Naive thymus-derived CD4-positive, alpha-beta T cell (primary cell): ENCODE measurements around the gene CD300C. TPM values are rescaled to one million over a fixed set of nuclear protein-coding genes. Genes with fewer than 3 reads are reported as not detected.

ENCODE experiments used
- ATAC-seq: fragments of 150-1000 bp; cut with Tn5 transposase; 2 replicates; pipeline ENCODE4 v1.10.0; 2021; ENCODE audit warnings: mild to moderate bottlenecking, moderate library complexity
- CTCF ChIA-PET: fragments of 350-600 bp; sonication (Branson Sonifier 250); formaldehyde crosslinking; loops from one replicate; lab custom pipeline; 2021; ENCODE audit warnings: antibody characterized with exemption; lab: Charles Lee
- POLR2A ChIA-PET: fragments of 350-600 bp; sonication (Branson Sonifier 250); formaldehyde crosslinking; loops from one replicate; lab custom pipeline; 2021; ENCODE audit warnings: antibody characterized with exemption, inconsistent platforms; lab: Charles Lee
- DNase-seq, 9 donors: peaks; one replicate each; pipeline versions ENCODE4 v3.0.0 to v3.0.0-alpha.2; 2020 to 2022; ENCODE audit warnings: mixed read lengths in 1 of 9
- H3K27ac ChIP-seq: one replicate; pipeline ENCODE4 v1.7.0; 2013; ENCODE audit warnings: mild to moderate bottlenecking, low read depth, low read length, moderate library complexity
- H3K27me3 ChIP-seq, 2 donors: one replicate each; pipeline ENCODE4 v1.7.0; 2013; ENCODE audit warnings: low read length in 2 of 2, mild to moderate bottlenecking in 2 of 2, moderate library complexity in 2 of 2; ENCODE audit not compliant: control insufficient read depth in 2 of 2, insufficient read depth in 2 of 2
- H3K36me3 ChIP-seq, 3 experiments: 1 replicate in 2 of 3; 2 replicates in 1 of 3; pipeline ENCODE4 v1.7.0; 2013; ENCODE audit warnings: low read length in 3 of 3, mild to moderate bottlenecking in 3 of 3, moderate library complexity in 1 of 3; ENCODE audit not compliant: insufficient read depth in 3 of 3, control insufficient read depth in 2 of 3
- H3K4me1 ChIP-seq, 2 donors: one replicate each; pipeline ENCODE4 v1.7.0; 2013; ENCODE audit warnings: low read length in 2 of 2, mild to moderate bottlenecking in 2 of 2, moderate library complexity in 1 of 2; ENCODE audit not compliant: control insufficient read depth in 2 of 2, insufficient read depth in 2 of 2
- H3K4me3 ChIP-seq: 2 replicates; pipeline ENCODE4 v1.7.0; 2013; ENCODE audit warnings: mild to moderate bottlenecking, low read length
- H3K9me3 ChIP-seq, 3 experiments: 1 replicate in 2 of 3; 2 replicates in 1 of 3; pipeline ENCODE4 v1.7.0; 2013; ENCODE audit warnings: low read length in 3 of 3; ENCODE audit not compliant: control insufficient read depth in 2 of 3
- H3K27ac Mint-ChIP-seq, 9 donors: one replicate each; pipeline ENCODE4 v1.8.0; 2020 to 2022; ENCODE audit warnings: mixed read lengths in 9 of 9, mild to moderate bottlenecking in 8 of 9, moderate library complexity in 5 of 9, inconsistent platforms in 2 of 9
- H3K27me3 Mint-ChIP-seq, 5 donors: one replicate each; pipeline ENCODE4 v1.8.0; 2021 to 2022; ENCODE audit warnings: mixed read lengths in 5 of 5, mild to moderate bottlenecking in 1 of 5
- H3K36me3 Mint-ChIP-seq, 5 donors: one replicate each; pipeline ENCODE4 v1.8.0; 2020 to 2022; ENCODE audit warnings: mixed read lengths in 5 of 5, mild to moderate bottlenecking in 3 of 5, inconsistent platforms in 1 of 5
- H3K4me1 Mint-ChIP-seq, 7 donors: one replicate each; pipeline ENCODE4 v1.8.0; 2020 to 2022; ENCODE audit warnings: mixed read lengths in 7 of 7, mild to moderate bottlenecking in 3 of 7, inconsistent platforms in 1 of 7
- H3K4me3 Mint-ChIP-seq, 10 donors: one replicate each; pipeline ENCODE4 v1.8.0; 2020 to 2022; ENCODE audit warnings: mild to moderate bottlenecking in 10 of 10, mixed read lengths in 10 of 10, moderate library complexity in 6 of 10, inconsistent platforms in 2 of 10
- H3K9me3 Mint-ChIP-seq, 11 donors: one replicate each; pipeline ENCODE4 v1.8.0; 2020 to 2022; ENCODE audit warnings: mixed read lengths in 11 of 11, mild to moderate bottlenecking in 4 of 11, inconsistent platforms in 1 of 11, moderate library complexity in 1 of 11
- intact Hi-C, 2 donors: fragments of 100-400 bp; cut with micrococcal nuclease; formaldehyde crosslinking; loops; one replicate each; pipeline ENCODE4 v1.15.1; 2023
- polyA plus RNA-seq, 2 donors: library from polyadenylated mRNA; unstranded; fragments of 300-500 nt; fragmentation: Illumina TruSeq; gene quantifications; one replicate each; pipeline ENCODE4 v1.2.3, GENCODE V29; 2021
- total RNA-seq, 6 experiments: library from RNA in 5 of 6; stranded (reverse) in 5 of 6; gene quantifications; 1 replicate in 5 of 6; 2 replicates in 1 of 6; pipeline ENCODE4 v1.2.3 and lab custom pipeline; 2021 to 2026

The CD300C gene
- 10 to 100 TPM in 1 of 5 experiments, 1 to 10 TPM in 1, under 1 TPM in 3; 0.22 to 20.5 (median 0.58) TPM for total RNA-seq
- not detected for polyA plus RNA-seq
- not detected for total RNA-seq (lab: John Stamatoyannopoulos, UW)

DNA sequence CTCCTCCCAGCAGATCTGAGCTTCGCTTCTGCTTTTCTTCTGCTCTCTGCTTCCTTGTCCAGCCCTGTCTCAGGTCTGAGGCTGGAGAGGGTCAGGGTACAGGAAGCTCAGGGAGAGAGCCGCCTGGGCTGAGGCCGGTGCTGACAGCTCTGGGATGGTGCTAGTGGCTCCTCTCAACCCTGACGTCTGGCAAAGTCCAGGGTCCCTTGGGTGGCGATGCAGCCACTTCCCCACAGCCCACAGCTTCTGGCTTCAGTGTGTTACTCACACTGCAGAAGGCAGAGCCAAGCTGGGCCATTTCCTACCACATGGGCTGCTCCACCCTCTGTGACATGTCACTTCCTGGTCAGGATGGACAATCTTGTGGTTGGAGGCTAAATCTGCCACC lies at the start of gene CD300C:
Gene CD300C (minus strand): TSS at position 273 of the 388 bp plus-strand sequence. CDS start 333 bp downstream, outside the sequence.
- peaks cover 0 to 23% (median 10%) of the 10 kb centered on the region in 7 donors for H3K4me1 Mint-ChIP-seq
- Histone ChIP-seq H3K9me3 (no peaks in the 10 kb centered on the region), H3K27me3 (no peaks in the 10 kb centered on the region), H3K27ac (no peak within 1 kb of the TSS), H3K36me3 (no peaks in the 10 kb centered on the region), H3K4me3 (no peak within 1 kb of the TSS), H3K4me1 (no peaks in the 10 kb centered on the region)
- intact Hi-C loops = no loop called here
- H3K27me3 Mint-ChIP-seq = peaks cover 0 to 11% (median 3%) of the 10 kb centered on the region in 5 donors
- no peak for DNase-seq
- peak within 1 kb of the TSS in 3 of 9 donors; percentile 36 to 76 (median 54) for H3K27ac Mint-ChIP-seq
- H3K36me3 Mint-ChIP-seq = peaks cover 0 to 2% (median 0%) of the 10 kb centered on the region in 5 donors
- ATAC-seq = peak; percentile 92
- ChIA-PET POLR2A (no interaction called here), CTCF (no interaction called here)
- peak within 1 kb of the TSS in 2 of 10 donors; percentile 17 to 29 for H3K4me3 Mint-ChIP-seq
- H3K9me3 Mint-ChIP-seq = no peaks in the 10 kb centered on the region

DNA sequence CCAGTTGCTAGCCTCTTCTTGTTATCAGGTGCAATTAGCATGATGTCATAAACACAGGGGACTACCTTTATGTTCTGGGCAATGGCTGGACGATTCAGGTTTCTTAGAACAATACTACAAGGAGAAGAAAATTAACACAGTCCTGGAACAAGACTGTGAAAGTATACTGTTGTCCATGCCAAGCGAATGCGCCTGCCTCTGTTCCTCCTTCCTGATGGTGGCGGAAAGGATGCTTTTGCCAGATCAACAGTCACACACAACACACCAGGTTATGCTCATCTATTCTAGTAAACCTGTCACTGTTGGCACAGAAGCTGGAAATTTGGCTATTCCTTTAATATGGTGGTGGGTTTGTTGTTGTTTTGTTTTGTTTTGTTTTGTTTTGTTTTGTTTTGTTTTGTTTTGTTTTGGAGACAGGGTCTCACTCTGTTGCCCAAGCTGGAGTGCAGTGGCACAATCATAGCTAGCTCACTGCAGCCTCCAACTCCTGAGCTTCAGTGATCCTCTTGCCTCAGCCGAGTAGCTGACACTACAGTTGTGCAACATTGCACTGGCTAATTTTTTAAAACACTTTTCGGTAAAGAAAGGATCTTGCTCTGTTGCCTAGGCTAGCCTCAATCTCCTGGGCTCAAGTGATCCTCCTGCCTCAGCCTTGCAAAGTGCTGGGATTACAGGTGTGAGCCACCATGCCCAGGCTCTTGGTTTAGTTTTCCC lies 49.3 kb upstream of the CD300C start:
- Histone ChIP-seq H3K4me3 (no peak overlapping the region), H3K27ac (no peak overlapping the region), H3K27me3 (peaks cover 0 to 4% of the 10 kb centered on the region in 2 donors), H3K36me3 (no peaks in the 10 kb centered on the region), H3K9me3 (no peaks in the 10 kb centered on the region), H3K4me1 (peaks cover 0 to 14% of the 10 kb centered on the region in 2 donors)
- no peak overlapping the region for H3K4me3 Mint-ChIP-seq
- peaks cover 0 to 1% (median 0%) of the 10 kb centered on the region in 11 donors for H3K9me3 Mint-ChIP-seq
- H3K4me1 Mint-ChIP-seq = peaks cover 21 to 47% (median 36%) of the 10 kb centered on the region in 7 donors
- H3K27ac Mint-ChIP-seq = no peak overlapping the region
- intact Hi-C loops = no loop called here
- H3K27me3 Mint-ChIP-seq = peaks cover 0 to 40% (median 14%) of the 10 kb centered on the region in 5 donors
- no peaks in the 10 kb centered on the region for H3K36me3 Mint-ChIP-seq
- DNase-seq (no peak), ATAC-seq (no peak)
- POLR2A ChIA-PET = no interaction called here
- CTCF ChIA-PET = no interaction called here

DNA sequence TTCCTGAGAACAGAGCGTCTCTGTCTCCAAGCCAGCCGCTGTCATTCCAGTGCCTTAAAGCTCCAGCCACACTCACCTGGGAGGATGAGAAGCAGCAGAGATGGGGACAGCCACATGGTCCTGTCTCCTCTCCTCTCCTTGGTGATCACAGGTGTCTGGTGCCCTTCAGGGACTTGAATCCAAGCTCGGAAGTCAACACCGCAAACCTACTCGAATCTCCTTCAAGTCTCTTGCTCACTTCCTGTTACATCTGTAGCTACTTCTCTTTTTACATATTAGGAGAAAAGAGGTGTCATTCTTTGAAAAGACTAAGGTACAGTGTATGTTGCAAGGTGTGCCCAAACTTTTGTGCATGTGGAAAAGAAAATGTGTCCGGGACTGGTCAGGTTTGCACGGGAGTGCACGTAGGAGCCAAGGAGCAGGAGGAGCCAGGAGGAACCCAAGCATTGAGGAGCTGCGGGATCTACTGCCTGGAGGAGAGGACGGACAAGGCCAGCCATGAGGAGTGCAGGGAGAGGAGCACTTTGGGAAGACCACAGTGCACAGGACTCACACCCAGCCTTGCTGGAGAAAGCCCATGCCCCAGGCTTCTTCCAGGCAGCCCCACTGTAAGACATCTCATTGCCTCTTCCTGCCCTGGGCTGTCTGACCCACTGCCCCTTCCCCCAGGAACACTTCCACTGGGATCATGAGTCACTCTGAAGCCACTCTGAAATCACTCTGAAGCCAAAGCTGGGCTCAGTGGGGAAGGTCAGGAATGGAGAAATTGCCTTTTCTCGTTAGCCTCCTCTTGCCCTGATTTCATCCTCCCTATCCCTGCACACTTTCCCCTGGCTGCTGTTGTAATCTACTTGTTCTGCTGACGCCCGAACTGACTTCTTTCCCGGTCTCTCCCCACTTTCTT lies 46.4 kb upstream of the CD300C start, which contains the start of gene CD300LD:
Gene CD300LD (minus strand): TSS at position 197 of the 904 bp plus-strand sequence. CDS start 81 bp downstream, at position 116.
- Mint-ChIP-seq H3K4me3 (peak within 1 kb of the TSS; percentile 21 to 76 (median 58)), H3K27ac (peak within 1 kb of the TSS in 8 of 9 donors; percentile 33 to 77 (median 70)), H3K9me3 (peaks cover 0 to 2% (median 0%) of the 10 kb centered on the region in 11 donors), H3K4me1 (peaks cover 8 to 20% (median 18%) of the 10 kb centered on the region in 7 donors), H3K36me3 (peaks cover 0 to 4% (median 0%) of the 10 kb centered on the region in 5 donors), H3K27me3 (peaks cover 0 to 27% (median 5%) of the 10 kb centered on the region in 5 donors)
- Histone ChIP-seq H3K4me1 (peaks cover 0 to 14% of the 10 kb centered on the region in 2 donors), H3K9me3 (no peaks in the 10 kb centered on the region), H3K27me3 (peaks cover 0 to 4% of the 10 kb centered on the region in 2 donors), H3K4me3 (no peak within 1 kb of the TSS), H3K27ac (no peak within 1 kb of the TSS), H3K36me3 (no peaks in the 10 kb centered on the region)
- ChIA-PET CTCF (interaction anchor here (0.5 to 1.6 kb wide), 2 partner anchors 12 to 116 kb away, joined by 3 to 7 read pairs; no protein-coding TSS in a partner anchor), POLR2A (no interaction called here)
- intact Hi-C loops = no loop called here
- ATAC-seq = peak; percentile 54
- DNase-seq = peak in 5 of 9 donors; percentile 17 to 42 (median 31)

DNA sequence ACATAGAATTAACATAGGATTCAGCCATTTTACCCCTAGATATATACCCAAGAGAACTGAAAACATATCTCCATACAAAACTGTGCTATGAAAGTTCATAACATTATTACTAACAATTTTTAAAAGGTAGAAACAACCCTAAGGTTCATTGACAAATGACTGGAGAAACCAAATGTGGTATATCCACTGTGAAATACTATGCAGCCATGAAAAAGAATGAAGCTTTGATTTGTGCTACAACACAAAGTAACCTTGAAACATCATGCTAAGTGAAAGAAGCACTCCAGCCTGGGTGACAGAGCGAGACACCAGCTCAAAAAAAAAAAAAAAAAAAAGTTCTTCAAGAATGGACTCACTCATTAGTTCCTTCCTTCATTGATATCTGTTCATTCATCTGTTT lies 45.6 kb upstream of the CD300C start:
- peaks cover 0 to 4% (median 0%) of the 10 kb centered on the region in 5 donors for H3K36me3 Mint-ChIP-seq
- Histone ChIP-seq H3K4me3 (no peak overlapping the region), H3K27ac (no peak overlapping the region), H3K4me1 (peaks cover 0 to 14% of the 10 kb centered on the region in 2 donors), H3K27me3 (peaks cover 0 to 4% of the 10 kb centered on the region in 2 donors), H3K36me3 (no peaks in the 10 kb centered on the region), H3K9me3 (no peaks in the 10 kb centered on the region)
- DNase-seq = no peak
- peaks cover 0 to 2% (median 0%) of the 10 kb centered on the region in 11 donors for H3K9me3 Mint-ChIP-seq
- CTCF ChIA-PET = interaction anchor here (0.5 to 1.6 kb wide), 3 partner anchors 12 to 115 kb away, joined by 3 to 7 read pairs (median 3); no protein-coding TSS in a partner anchor
- intact Hi-C loops = no loop called here
- H3K4me3 Mint-ChIP-seq = peak overlapping the region in 2 of 10 donors; percentile 57 to 68
- POLR2A ChIA-PET = interaction anchor here (1.0 kb wide), 1 partner anchor 25 kb away, joined by 3 read pairs; no protein-coding TSS in a partner anchor
- H3K27ac Mint-ChIP-seq = peak overlapping the region in 3 of 9 donors; percentile 57 to 77 (median 65)
- H3K4me1 Mint-ChIP-seq = peaks cover 6 to 20% (median 18%) of the 10 kb centered on the region in 7 donors
- ATAC-seq = no peak
- peaks cover 0 to 24% (median 5%) of the 10 kb centered on the region in 5 donors for H3K27me3 Mint-ChIP-seq

DNA sequence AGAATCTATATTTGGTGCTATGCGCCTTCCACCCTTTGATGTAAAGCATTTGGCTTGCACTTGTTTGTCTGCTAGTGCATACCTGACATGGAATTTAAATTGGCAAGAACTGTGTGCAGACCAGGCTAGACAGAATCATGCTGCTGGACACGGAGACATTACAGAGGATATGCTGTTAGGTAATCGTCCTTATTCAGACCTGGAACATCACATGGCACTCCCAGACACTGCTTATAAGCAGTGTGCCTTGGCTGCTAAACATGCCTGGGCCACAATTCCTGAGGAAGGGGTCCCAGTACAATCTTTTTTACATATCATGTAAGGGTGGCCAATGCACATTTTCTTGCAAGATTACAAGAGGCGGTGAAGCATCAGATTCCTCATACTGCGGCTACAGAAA lies 39.8 kb upstream of the CD300C start:
- ChIA-PET POLR2A (no interaction called here), CTCF (no interaction called here)
- Histone ChIP-seq H3K36me3 (no peaks in the 10 kb centered on the region), H3K27ac (no peak overlapping the region), H3K9me3 (no peaks in the 10 kb centered on the region), H3K4me3 (no peak overlapping the region), H3K27me3 (no peaks in the 10 kb centered on the region), H3K4me1 (no peaks in the 10 kb centered on the region)
- no peak for ATAC-seq
- intact Hi-C loops = no loop called here
- Mint-ChIP-seq H3K4me3 (no peak overlapping the region), H3K9me3 (peaks cover 0 to 15% (median 3%) of the 10 kb centered on the region in 11 donors), H3K4me1 (peaks cover 0 to 3% (median under 1%) of the 10 kb centered on the region in 7 donors), H3K27me3 (peaks cover 0 to 22% (median 3%) of the 10 kb centered on the region in 5 donors), H3K36me3 (peaks cover 0 to 9% (median 3%) of the 10 kb centered on the region in 5 donors), H3K27ac (no peak overlapping the region)
- no peak for DNase-seq
